Stomach (tissue), 9 donors: ENCODE data around the gene MAPKAPK5. TPM values are rescaled to one million over a fixed set of nuclear protein-coding genes. Genes with fewer than 3 reads are reported as not detected.

Source experiments
- DNase-seq, 2 donors: peaks; one replicate each; pipeline versions ENCODE4 v3.0.0 to v3.0.0-alpha.2; 2013 to 2019
- H3K27ac ChIP-seq, 5 donors: fragments of 200-600 bp in 4 of 5; sonication (generic) in 4 of 5; one replicate each; pipeline ENCODE4 v1.5.1; 2013 to 2019; ENCODE audit warnings: mild to moderate bottlenecking in 1 of 5, moderate library complexity in 1 of 5
- H3K27me3 ChIP-seq, 3 donors: fragments of 200-600 bp; sonication (generic); one replicate each; pipeline ENCODE4 v1.5.1; 2017 to 2019; ENCODE audit warnings: mixed run types in 1 of 3
- H3K36me3 ChIP-seq, 4 donors: fragments of 200-600 bp; sonication (generic); 1 replicate in 3 of 4; 2 replicates in 1 of 4; pipeline ENCODE4 v1.5.1; 2016 to 2019
- H3K4me1 ChIP-seq, 4 donors: fragments of 200-600 bp; sonication (generic); one replicate each; pipeline ENCODE4 v1.5.1; 2016 to 2019
- H3K4me3 ChIP-seq, 4 donors: fragments of 200-600 bp; sonication (generic) in 3 of 4; one replicate each; pipeline ENCODE4 v1.5.1; 2016 to 2019; ENCODE audit warnings: mild to moderate bottlenecking in 1 of 4
- H3K9me3 ChIP-seq, 4 donors: fragments of 200-600 bp; sonication (generic); one replicate each; pipeline ENCODE4 v1.5.1; 2016 to 2019
- EP300 ChIP-seq: sonication (generic); formaldehyde crosslinking; IDR thresholded peaks from one replicate; pipeline ENCODE4 v1.6.1; 2017; ENCODE audit warnings: antibody characterized with exemption
- POLR2A ChIP-seq, 4 donors: fragments of 450-650 bp; IDR thresholded peaks; one replicate each; pipeline ENCODE4 v1.6.1; 2016; ENCODE audit warnings: antibody characterized with exemption in 4 of 4, control low read depth in 2 of 4, mild to moderate bottlenecking in 1 of 4, moderate library complexity in 1 of 4
- POLR2AphosphoS5 ChIP-seq, 3 donors: sonication (generic); formaldehyde crosslinking; IDR thresholded peaks; one replicate each; pipeline ENCODE4 v1.6.1; 2016; ENCODE audit warnings: antibody characterized with exemption in 3 of 3
- WGBS, 5 donors: extraction: QIAGEN DNeasy Blood & Tissue Kit in 3 of 5; methylation state at CpG; one replicate each; pipeline versions ENCODE4 v1.1.5 to v1.1.7; 2013 to 2018; 5-methylcytosine and 5-hydroxymethylcytosine counted together
- intact Hi-C: fragments of 100-400 bp; cut with DNase I; formaldehyde crosslinking; loops from one replicate; pipeline ENCODE4 v1.15.1; 2023; ENCODE audit warnings: low total_unique reads
- polyA plus RNA-seq, 3 donors: library from polyadenylated mRNA; stranded (reverse); fragments of 200-250 nt; gene quantifications; one replicate each; pipeline ENCODE4 v1.2.3, GENCODE V29; 2013
- total RNA-seq, 5 donors: library from RNA; depleted of rRNA; stranded (reverse); fragments of >200 nt; gene quantifications; one replicate each; pipeline versions ENCODE4 v1.1.0 to v1.2.3, GENCODE V29; 2014 to 2016
- TF ChIP-seq, protein P1 (sequence below), 7 experiments: fragments of 450-650 bp in 4 of 7; fragments of 200-600 bp in 3 of 7; sonication (generic) in 3 of 7; IDR thresholded peaks; one replicate each; pipeline ENCODE4 v1.5.1; 2016 to 2019; ENCODE audit warnings: antibody characterized with exemption in 7 of 7, control low read depth in 2 of 7, mild to moderate bottlenecking in 1 of 7
- donor health status: healthy with polysubstance abuse.
- donor health status: Bipolar disorder and iron deficiency.
- donor health status: healthy.

MAPKAPK5 gene
- total and polyA plus RNA-seq, 8 donors: 15.1 to 124 (median 50.7) TPM

DNA sequence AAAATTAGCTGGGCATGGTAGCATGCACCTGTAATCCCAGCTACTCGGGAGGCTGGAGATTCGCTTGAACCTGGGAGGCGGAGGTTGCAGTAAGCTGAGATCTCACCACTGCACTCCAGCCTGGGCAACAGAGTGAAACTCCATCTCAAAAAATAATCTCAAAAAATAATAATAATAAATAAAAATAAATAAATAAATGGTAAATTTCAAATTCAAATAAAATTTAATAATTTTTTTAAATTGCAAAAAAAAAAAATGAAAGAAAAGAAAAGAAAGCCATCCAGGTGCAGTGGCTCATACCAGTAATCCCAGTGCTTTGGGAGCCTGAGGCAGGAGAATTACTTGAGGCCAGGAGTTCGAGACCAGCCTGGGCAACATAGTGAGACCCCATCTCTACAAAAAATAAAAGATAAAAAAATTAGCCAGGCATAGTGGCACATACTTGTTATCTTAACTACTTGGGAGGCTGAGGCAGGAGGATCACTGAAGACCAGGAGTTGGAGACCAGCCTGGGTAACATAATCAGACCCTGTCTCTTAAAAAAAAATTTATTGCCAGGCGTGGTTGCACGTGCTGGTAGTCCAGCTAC, 38.9 kb upstream of the MAPKAPK5 start:
- WGBS, 5 donors: 92 to 97% (median 94%) methylated on average over 6 of the region's 6 CpGs
- TF ChIP-seq, protein P1, sequence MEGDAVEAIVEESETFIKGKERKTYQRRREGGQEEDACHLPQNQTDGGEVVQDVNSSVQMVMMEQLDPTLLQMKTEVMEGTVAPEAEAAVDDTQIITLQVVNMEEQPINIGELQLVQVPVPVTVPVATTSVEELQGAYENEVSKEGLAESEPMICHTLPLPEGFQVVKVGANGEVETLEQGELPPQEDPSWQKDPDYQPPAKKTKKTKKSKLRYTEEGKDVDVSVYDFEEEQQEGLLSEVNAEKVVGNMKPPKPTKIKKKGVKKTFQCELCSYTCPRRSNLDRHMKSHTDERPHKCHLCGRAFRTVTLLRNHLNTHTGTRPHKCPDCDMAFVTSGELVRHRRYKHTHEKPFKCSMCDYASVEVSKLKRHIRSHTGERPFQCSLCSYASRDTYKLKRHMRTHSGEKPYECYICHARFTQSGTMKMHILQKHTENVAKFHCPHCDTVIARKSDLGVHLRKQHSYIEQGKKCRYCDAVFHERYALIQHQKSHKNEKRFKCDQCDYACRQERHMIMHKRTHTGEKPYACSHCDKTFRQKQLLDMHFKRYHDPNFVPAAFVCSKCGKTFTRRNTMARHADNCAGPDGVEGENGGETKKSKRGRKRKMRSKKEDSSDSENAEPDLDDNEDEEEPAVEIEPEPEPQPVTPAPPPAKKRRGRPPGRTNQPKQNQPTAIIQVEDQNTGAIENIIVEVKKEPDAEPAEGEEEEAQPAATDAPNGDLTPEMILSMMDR (IDR thresholded peaks at IDR 0.05): no peak
- TF ChIP-seq POLR2A (IDR thresholded peaks at IDR 0.05) (no peak), POLR2AphosphoS5 (IDR thresholded peaks at IDR 0.05) (no peak), EP300 (no peak)
- Histone ChIP-seq H3K27me3 (no peaks in the 10 kb centered on the region), H3K4me1 (no peaks in the 10 kb centered on the region), H3K9me3 (no peaks in the 10 kb centered on the region), H3K27ac (no peak overlapping the region), H3K4me3 (no peak overlapping the region), H3K36me3 (peaks cover 85 to 100% (median 100%) of the 10 kb centered on the region in 4 donors)
- intact Hi-C loops: no loop called here
- no peak for DNase-seq

DNA sequence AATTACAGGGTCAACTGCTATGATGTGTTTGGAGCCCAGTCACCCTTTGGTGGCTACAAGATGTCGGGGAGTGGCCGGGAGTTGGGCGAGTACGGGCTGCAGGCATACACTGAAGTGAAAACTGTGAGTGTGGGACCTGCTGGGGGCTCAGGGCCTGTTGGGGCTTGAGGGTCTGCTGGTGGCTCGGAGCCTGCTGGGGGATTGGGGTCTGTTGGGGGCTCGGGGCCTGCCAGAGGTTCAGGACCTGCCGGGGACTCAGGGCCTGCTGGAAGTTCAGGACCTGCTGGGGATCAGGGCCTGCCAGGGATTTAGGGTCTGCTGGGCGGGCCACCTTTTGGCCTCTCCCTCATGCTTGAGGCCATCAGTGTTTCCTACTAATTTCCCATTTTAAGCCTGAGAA, 38.2 kb upstream of the MAPKAPK5 start:
- Histone ChIP-seq H3K27ac (no peak overlapping the region), H3K4me3 (no peak overlapping the region), H3K4me1 (no peaks in the 10 kb centered on the region), H3K9me3 (no peaks in the 10 kb centered on the region), H3K36me3 (peaks cover 86 to 100% (median 100%) of the 10 kb centered on the region in 4 donors), H3K27me3 (no peaks in the 10 kb centered on the region)
- WGBS, 5 donors: 96 to 97% (median 97%) methylated on average over 7 to 8 of the region's 8 CpGs
- no peak for DNase-seq
- intact Hi-C loops: no loop called here
- TF ChIP-seq POLR2AphosphoS5 (IDR thresholded peaks at IDR 0.05): no peak
- no peak for TF ChIP-seq POLR2A (IDR thresholded peaks at IDR 0.05)
- TF ChIP-seq, protein P1 (IDR thresholded peaks at IDR 0.05): no peak
- no peak for TF ChIP-seq EP300

DNA sequence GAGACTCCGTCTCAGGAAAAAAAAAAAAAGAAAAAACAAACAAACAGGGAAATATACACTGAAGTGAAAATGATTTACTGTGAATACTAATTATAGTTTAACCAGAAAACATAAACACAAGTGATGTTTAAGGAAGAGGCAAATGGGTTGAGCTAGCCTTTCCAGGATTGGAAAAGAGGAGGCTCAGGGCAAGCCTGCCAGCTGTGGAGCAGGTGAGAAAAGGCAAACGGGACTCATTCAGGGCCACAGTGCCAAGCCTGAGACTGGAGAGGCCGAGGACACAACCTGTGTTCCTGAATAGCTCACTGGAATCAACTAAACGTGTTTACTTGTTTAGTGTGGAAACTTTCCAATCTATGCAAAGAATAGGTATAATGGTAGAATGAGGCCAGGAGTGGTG, 35.7 kb upstream of the MAPKAPK5 start:
- no peaks in the 10 kb centered on the region for H3K4me1 ChIP-seq
- no peak for DNase-seq
- TF ChIP-seq POLR2A (IDR thresholded peaks at IDR 0.05): no peak
- no peak overlapping the region for H3K27ac ChIP-seq
- peaks cover 84 to 100% (median 100%) of the 10 kb centered on the region in 4 donors for H3K36me3 ChIP-seq
- intact Hi-C loops: loop anchor here (5.0 kb wide), 1 partner anchor 49 kb away; no protein-coding TSS in a partner anchor
- 61 to 80% (median 69%) methylated on average over 4 of the region's 4 CpGs for WGBS, 5 donors
- no peaks in the 10 kb centered on the region for H3K27me3 ChIP-seq
- H3K9me3 ChIP-seq: no peaks in the 10 kb centered on the region
- no peak overlapping the region for H3K4me3 ChIP-seq

DNA sequence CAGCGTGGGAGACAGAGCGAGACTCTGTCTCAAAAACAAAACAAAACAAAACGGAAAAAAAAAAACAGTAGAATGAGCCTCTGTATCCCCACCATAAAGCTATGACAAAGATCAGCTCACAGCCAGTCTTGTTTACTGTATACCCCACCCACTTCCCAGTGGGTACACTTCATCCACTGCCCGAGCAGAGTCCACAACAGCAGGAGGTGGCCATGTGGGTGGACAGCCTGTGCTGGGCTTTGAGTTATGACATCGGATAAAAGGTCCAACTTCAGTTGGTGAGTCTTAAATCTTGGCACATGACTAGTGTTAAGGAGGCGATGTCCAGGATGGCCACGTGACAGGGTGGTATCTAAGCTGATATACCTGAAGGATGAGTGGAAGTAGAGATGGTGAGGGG, 34.8 kb upstream of the MAPKAPK5 start:
- 80 to 83% (median 81%) methylated on average over 7 of the region's 7 CpGs for WGBS, 5 donors
- Histone ChIP-seq H3K9me3 (no peaks in the 10 kb centered on the region), H3K27me3 (no peaks in the 10 kb centered on the region), H3K4me3 (no peak overlapping the region), H3K36me3 (peaks cover 80 to 100% (median 100%) of the 10 kb centered on the region in 4 donors), H3K4me1 (no peaks in the 10 kb centered on the region), H3K27ac (no peak overlapping the region)
- DNase-seq: no peak
- intact Hi-C loops: loop anchor here (5.0 kb wide), 1 partner anchor 50 kb away; no protein-coding TSS in a partner anchor
- TF ChIP-seq EP300 (no peak), POLR2AphosphoS5 (IDR thresholded peaks at IDR 0.05) (no peak), POLR2A (IDR thresholded peaks at IDR 0.05) (no peak)
- TF ChIP-seq, protein P1 (IDR thresholded peaks at IDR 0.05): no peak
